GM21381 (cell line): ENCODE measurements around the gene CCDC81.
"Not testable (repeated sequence)": the region's sequence is repeated elsewhere in the genome, so short reads cannot be mapped to it uniquely, and the experiment has no call there.

Experiments used
- ATAC-seq: cut with Tn5 transposase; IDR thresholded peaks from one replicate; pipeline ENCODE4 v1.9.1; 2021; ENCODE audit warnings: mild to moderate bottlenecking, moderate library complexity; ENCODE audit not compliant: unreplicated experiment

CCDC81 gene

DNA sequence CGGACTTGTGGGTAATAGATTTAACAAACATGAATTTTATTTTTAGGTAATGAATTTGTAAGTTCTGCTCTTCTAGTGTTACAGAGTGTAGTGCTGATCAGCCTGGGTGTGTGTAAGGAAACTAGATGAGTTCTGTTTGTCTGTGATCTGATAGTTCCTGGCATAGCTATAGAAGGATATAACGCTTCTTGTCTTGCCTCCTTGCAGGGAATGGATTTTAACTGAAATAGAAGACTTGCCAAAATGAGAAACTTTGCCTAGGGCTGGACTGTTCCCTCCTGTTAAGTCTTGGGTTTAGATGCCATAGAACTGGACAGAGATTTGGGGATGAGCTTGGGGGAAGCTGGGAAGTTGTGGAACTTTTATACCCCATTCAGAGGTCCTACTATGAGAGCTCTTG is 11.6 kb downstream of the CCDC81 start:
- no peak for ATAC-seq

DNA sequence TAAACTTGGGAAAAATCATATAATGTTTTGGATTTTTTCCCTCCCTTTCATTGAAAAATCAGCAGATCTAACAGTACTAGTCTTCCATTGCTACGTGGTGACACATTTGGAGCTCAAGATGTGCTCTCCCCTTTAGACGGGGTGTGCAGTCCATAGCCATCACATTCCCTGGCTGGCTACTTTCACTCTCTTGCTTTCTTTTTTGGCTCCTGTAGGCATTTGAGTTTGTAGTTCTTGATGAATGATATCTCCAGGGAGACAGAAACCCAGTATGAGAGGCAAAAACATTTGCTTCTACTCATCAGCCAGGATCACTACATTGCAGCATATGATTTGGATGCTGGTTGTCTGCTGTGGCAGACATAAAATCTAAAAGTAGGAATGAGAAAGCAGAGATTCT is 12.1 kb downstream of the CCDC81 start:
- ATAC-seq: no peak

DNA sequence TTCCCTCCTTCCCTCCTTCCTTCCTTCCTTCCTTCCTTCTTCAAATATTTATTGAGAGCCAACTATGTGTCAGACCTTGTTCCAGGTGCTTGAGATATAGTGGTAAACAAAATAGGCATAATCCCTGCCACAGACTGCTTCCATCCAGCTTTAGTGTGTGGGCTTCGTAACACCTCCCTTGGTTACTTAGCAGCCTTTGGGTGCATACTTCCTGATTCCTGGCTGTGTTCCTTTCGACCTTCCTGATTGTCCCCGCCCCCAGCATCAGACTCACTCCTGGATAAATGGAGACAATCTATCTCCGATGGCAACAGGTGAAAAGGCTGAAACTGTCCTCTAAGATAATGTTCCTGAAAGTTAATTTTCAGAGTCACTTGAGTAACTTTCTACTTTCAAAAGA is 13.5 kb downstream of the CCDC81 start:
- no peak for ATAC-seq

DNA sequence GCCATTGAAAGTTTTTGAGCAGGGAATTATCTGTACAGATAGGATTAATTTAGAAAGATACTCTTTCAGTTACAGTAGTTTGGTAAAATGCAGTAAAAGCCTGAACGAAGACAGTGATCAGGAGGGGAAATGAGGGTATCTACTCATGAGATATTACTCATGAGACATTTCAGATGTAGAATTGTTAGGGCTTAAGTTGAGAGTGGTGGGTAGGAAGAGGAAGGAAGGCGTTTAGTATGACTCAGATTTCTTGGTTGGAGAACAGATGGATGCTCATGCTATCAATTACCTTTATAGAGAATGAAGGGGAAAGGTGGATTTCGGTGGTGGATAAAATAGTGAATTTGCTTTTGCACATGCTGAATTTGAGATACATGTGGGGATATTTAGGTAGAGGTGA is 15.8 kb downstream of the CCDC81 start:
- ATAC-seq: no peak

DNA sequence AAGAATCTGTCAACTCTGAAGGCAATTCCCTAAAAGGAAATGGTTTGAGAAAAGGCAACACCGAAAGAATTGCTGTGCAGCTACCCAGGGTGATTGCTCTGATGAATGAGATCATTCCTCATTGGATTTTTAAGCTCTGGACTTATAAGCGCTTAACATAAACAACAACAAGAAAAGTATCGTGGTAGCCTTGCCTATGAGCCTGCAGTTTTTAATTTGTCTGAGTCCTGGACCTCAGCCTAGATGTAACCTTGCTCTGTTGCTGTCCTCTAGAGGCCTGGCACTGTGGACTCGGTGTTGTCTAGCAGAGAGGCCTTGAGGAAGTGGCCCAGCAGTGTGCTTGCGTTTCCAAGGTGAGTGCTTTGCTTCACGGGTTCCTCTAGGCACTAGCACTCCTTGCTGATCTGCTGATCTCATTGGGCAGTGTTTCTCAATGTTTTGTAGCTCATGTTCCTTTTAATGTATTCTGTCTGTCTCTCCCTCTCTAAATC is 20.4 kb downstream of the CCDC81 start:
- ATAC-seq: no peak

DNA sequence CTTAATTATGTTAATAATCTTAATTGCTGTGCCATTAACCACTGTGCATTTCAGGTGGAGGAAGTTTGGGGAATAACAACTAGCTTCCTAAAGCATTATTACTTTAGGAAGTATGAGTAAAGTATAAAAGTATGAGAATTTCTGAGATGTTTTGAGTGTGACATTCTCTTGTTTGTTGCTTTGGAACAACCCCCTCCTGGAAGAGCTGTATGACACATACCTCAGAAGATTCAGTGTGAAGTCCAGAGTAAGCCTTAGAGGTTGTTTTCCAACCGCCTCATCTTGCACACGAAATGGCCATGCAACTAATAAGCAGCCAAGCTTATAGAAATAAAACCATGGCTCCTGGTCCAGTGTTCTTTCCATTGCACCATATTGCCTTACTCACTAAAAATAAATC is 21.7 kb downstream of the CCDC81 start:
- no peak for ATAC-seq

DNA sequence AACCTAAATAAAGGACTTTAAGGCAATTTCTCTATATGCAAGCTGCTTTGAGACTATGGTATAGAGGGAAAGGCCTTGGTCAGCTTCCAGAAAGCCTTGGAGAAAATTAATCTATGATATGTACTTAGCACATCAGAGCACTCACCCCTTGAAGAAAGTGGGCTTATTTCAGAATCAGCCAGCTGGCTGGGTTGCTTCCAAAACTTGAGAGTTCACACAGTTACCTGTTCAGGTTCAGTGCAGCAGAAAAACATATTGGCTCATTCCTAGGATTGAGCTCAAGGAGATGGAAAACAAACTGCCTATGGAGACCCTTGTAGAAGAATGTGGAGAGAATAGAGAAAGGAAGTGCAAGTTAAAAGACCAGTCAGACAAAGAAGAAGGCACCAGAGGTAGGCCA is 22.7 kb downstream of the CCDC81 start:
- no peak for ATAC-seq

DNA sequence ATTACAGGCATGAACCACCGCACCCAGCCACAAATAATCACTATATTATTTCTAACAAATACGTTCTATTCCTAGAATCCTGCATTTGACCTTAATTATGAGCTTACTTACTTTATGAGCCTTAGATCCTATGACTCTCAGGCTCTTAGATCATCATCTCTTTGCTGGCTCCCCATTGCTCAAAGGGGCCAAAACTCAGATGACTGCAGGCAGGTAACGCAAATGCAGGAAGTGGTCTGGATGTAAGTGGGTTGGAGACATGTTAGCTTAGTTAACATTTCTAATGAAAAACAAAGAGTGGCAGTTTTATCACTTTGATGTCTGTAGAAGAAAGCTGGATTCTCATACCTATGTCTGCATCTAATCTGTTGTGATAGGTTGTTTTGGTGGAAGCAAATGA is 23.4 kb downstream of the CCDC81 start:
- no peak for ATAC-seq

DNA sequence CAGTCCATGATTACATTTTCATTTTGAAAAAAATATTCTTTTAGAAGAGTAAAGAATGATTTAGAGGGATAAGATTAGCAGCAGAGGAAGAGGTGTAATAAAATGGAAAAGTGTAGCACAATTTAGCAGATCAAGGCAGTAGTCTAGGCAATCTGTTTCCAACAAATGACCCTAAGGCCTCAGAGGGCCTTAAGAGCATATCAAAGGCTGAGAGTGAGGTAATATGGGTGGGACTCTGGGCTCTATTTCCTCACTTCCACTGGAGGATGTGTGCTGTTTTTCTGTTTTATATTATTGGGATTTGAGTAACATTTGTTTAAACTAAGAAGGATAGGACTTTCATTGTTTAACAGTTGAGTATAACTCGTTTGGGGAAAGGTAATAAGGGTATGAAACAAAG is 28.8 kb downstream of the CCDC81 start:
- no peak for ATAC-seq

DNA sequence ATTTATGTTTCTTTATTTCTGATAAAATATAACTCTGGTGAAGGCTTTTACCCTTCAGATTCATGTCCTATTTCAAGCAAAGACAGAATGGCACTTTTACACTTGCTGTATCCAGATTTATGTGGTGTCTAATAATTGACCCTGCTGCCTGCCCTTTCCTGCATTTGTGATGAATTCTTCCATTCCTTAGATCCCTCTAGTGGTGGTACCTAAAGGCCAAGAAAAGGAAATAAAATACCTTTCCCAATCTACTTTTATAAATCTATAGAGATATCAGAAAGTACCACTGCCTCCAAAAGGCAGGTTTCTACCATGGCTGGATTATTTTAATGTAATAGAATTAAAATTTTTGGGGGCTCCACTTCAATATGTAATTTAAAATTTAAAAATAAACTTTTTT is 34.2 kb downstream of the CCDC81 start:
- no peak for ATAC-seq

DNA sequence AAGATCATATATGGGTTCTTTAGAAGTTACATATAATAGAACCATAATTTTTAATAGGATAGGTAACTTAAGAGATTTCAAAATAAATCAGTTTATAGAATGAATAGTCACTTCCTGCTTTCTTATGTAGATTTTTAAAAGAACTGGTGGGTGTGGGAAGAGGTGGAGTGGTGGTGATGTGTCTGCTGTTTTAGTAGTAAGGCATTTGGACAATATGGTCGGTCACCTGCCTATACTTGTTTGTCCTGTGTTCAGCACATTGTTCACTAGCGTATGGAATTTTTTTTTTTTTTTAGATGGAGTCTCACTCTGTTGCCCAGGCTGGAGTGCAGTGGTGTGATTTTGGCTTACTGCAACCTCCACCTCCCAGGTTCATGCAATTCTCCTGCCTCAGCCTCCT is 39.3 kb downstream of the CCDC81 start:
- ATAC-seq: no peak

DNA sequence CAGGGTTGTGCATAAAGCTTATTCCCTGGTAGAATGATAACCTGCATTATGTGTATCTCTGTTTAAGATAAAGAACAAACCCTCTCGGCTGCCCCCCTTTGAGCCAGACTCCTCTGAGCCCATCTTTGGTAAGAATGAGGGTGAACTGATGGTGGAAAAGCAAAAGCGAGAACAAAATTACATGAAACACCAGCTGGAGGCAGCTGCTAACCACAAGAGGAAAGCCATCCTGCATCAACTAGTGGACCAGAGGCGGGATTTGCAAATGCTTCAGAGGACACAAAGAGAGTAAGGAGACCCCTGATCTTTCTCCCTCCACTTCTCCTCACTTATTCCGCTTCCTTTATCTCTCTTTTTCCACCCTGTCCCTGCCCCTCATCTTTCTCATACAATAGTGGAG is 40.3 kb downstream of the CCDC81 start:
- no peak for ATAC-seq

DNA sequence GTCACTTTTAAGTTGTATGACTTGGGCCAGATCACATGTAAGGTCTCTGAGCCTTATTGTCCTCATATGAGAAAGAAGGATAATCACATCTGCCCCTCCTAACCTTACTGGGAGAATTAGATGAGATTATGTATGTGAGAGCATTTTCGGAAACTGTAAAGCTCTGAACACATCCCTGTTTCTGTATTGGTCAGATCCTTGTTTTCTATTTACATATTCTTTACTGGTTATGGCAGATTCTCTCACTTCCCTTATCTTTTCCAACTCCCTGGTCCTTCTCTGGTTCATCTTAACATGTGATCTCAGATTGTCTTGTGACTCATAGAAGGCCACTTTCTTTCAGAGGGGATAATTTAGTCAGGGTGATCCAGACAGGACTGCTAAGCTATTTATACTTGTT is 41.8 kb downstream of the CCDC81 start:
- no peak for ATAC-seq

DNA sequence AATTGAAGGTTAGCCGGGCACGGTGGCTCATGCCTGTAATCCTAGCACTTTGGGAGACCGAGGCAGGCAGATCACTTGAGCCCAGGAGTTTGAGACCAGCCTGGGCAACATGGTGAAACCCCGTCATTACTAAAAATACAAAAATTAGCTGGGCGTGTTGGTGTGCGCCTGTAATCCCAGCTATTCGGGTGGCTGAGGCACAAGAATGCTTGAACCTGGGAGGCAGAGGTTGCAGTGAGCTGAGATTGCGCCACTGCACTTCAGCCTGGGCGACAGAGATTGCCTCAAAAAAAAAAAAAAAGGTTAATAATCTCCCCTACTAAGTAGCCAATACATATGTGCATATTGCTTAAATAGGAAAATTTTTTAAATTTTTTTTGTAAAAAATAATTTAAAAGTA is 42.3 kb downstream of the CCDC81 start:
- not testable (repeated sequence) for ATAC-seq

DNA sequence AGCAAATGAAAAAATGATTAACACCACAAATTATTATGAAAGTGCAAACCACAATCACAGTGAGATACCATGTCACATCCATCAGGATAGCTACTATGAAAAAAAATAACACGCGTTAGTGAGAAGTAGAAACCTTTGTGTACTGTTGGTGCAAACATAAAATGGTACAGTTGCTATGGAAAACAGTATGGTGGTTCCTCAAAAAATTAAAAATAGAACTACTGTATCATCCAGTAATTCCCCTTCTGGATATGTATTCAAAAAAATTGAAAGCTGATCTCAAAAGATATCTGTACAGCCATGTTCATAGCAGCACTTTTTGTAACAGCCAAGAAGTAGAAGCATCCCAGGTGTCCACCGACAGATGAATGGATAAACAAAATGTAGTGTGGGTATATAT is 43.4 kb downstream of the CCDC81 start:
- no peak for ATAC-seq

DNA sequence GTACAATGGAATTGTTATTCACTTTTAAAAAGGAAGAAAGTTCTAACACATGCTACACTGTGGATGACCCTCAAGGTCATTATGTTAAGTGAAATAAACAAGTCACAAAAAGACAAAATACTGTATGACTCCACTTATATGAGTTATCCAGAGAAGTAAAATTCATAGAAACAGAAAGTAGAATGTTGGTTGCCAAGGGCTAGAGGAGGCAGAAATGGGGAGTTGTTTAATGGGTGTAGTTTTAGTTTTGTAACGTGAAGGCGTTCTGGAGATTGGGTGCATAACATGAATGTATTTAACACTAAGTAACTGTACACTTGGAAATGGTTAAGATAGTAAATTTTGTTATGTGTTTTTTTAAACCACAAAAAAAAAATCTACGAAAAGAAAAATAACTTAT is 43.8 kb downstream of the CCDC81 start:
- ATAC-seq: no peak

DNA sequence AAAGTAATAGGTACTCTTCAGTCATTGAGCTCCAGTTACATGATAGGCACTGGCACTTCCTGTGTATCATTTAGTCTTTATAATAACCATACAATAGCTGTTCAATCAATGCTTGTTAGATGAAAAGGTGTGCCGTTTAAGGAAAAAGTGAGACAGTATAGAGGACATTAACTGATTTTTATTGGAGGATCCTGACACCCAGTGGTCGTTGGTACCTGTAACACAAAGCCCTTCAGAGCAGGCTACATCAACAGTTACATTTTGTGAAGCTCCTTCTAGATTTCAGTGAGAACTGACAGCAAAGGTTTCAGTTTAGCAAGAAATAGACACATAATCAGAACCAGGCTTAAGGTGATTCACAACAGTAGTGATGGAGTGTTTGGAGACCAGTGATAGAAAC is 44.2 kb downstream of the CCDC81 start:
- no peak for ATAC-seq

DNA sequence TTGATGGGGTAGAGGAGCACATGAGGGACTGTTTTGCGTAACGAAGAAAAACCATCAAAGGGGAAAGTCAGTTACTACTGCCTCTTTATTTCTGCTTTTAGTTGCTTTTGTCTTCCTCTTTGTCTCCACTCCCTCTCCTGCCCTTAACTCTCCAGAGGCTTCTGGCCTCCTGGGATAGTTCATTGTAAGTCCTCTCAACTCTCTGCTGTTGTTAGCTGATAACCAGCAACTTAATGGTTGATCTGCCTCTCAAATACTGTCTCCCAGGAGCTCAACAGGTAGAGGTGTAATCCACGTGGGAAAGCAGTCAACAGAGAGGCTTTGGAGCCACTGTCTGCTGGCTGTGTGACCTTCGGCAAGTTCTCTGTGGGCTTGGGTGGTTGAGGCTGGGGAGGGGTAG is 47.3 kb downstream of the CCDC81 start:
- no peak for ATAC-seq

DNA sequence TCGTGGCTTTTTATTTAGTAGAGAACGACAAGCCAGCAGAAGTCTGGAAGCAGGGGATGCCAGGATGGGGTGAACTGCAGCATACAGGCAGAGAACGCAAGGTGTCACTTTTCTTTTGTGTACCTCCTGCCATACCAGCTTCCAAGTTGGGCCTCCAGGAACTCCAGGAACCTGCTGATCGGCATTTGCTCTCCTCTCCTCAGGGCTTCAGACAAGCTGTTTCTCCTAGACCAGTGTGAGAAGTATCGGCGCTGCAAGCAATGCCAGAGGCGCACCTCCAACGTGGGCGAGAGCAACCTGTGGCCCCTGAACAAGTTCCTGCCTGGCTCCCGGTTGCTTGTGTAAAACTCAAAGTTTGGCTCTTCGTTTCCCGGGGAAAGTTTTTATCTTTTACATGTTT is 47.7 kb downstream of the CCDC81 start:
- no peak for ATAC-seq

DNA sequence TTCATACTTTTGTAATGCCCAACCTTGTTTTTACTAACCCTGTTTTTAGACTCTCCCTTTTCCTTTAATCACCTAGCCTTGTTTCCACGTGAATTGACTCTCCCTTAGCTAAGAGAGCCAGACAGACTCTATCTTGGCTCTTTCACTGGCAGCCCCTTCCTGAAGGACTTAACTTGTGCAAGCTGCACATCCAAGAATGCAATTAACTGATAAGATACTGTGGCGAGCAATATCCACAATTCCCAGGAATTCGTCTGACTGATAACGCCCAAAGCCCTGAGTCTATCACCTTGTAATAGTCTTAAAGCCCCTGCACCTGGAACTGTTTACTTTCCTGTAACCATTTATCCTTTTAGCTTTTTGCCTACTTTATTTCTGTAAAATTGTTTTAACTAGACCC is 48.8 kb downstream of the CCDC81 start:
- ATAC-seq: not testable (repeated sequence)

DNA sequence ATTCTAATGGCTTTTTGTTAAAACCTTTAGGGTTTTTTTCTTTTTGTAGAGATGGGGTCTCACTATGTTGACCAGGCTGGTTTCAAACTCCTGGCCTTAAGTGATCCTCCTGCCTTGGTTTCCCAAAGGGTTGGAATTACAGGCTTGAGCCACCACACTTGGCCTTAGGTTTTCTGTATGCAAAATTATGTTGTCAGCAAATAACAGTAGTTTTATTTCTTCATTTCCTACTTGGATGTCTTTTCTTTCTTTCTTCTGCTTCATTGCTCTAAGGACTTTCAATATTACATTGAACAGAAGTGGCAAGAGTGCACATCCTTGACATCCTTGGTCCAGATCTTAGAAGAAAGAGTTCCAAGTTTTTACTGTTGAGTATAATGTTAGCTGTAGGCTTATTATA is 52.8 kb downstream of the CCDC81 start:
- no peak for ATAC-seq

DNA sequence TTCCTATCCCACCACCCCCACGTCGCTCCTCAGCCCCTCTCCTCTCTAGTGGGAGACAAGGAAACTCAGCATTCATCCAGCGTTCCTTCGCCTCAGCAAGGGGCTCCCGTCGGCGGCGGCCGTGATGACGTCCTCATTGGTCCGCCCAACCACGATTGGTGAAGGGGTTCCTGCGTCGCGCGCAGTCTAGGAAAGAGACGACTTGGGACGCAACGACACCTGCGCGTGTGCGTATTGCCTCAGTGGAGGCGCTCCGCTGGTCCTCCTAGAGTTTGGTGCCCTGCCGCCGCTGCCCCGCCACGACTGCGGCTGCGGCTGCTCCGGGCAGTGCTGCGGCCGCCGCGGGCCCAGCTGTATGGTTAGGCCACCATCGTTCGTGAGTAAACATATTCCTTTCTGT is 56.6 kb downstream of the CCDC81 start:
- no peak for ATAC-seq

DNA sequence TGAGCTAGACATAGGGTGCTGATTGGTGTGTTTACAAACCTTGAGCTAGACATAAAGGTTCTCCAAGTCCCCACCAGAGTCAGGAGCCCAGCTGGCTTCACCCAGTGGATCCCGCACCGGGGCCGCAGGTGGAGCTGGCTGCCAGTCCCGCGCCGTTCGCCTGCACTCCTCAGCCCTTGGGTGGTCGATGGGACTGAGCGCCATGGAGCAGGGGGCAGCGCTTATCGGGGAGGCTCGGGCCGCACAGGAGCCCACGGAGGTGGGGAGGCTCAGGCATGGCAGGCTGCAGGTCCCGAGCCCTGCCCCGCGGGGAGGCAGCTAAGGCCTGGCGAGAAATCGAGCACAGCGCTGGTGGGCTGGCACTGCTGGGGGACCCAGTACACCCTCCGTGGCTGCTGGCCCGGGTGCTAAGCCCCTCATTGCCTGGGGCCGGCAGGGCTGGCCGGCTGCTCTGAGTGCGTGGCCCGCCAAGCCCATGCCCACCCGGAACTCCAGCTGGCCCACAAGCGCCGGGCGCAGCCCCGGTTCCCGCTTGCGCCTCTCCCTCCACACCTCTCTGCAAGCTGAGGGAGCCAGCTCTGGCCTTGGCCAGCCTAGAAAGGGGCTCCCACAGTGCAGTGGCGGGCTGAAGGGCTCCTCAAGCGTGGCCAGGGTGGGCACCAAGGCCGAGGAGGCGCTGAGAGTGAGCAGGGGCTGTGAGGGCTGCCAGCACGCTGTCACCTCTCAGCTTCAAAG is 58.8 kb downstream of the CCDC81 start:
- ATAC-seq: not testable (repeated sequence)
